ENCODE results near the gene ZNF831. TPM values are rescaled to one million over a fixed set of nuclear protein-coding genes. Genes with fewer than 3 reads are reported as not detected.

Gene ZNF831
- total RNA-seq, 1 donor from 2014 or later: under 0.01 TPM

GRCh38 chr20:59154317-59155013, 9.2 kb upstream of the ZNF831 start:
- FAIRE-seq: no peak
- no peak for DNase-seq (ENCODE audit: low spot score in 2 of 2)

- FAIRE-seq: no peak
- DNase-seq (ENCODE audit: low spot score in 2 of 2): no peak
Measured at GRCh38 chr20:59157064-59157463, 6.6 kb upstream of the ZNF831 start.

- no peak for FAIRE-seq
Measured at GRCh38 chr20:59157531-59157930, 6.1 kb upstream of the ZNF831 start.

GRCh38 chr20:59157961-59158541, 5.6 kb upstream of the ZNF831 start:
- DNase-seq (ENCODE audit: low spot score in 2 of 2) (no peak), FAIRE-seq (no peak)

More at GRCh38 chr20:59157531-59157930, 6.1 kb upstream of the ZNF831 start:
- DNase-seq (ENCODE audit: low spot score in 2 of 2): no peak

- FAIRE-seq (no peak), DNase-seq (ENCODE audit: low spot score in 2 of 2) (no peak)
Measured at GRCh38 chr20:59158673-59159072, 4.9 kb upstream of the ZNF831 start.

- DNase-seq (ENCODE audit: low spot score in 2 of 2) (no peak), FAIRE-seq (no peak)
Measured at GRCh38 chr20:59159091-59159490, 4.5 kb upstream of the ZNF831 start.

GRCh38 chr20:59159493-59160376, 3.9 kb upstream of the ZNF831 start:
- FAIRE-seq (no peak), DNase-seq (ENCODE audit: low spot score in 2 of 2) (no peak)

GRCh38 chr20:59160389-59161115, 3.1 kb upstream of the ZNF831 start:
- FAIRE-seq (no peak), DNase-seq (ENCODE audit: low spot score in 2 of 2) (no peak)

- DNase-seq (ENCODE audit: low spot score in 2 of 2): no peak
- no peak for FAIRE-seq
Measured at GRCh38 chr20:59161721-59162120, 1.9 kb upstream of the ZNF831 start.

GRCh38 chr20:59164686-59165391, 1.2 kb downstream of the ZNF831 start:
- FAIRE-seq (no peak), DNase-seq (ENCODE audit: low spot score in 2 of 2) (no peak)

- DNase-seq (ENCODE audit: low spot score in 2 of 2) (no peak), FAIRE-seq (no peak)
Measured at GRCh38 chr20:59165396-59165795, 1.8 kb downstream of the ZNF831 start.

GRCh38 chr20:59165891-59166709, 2.5 kb downstream of the ZNF831 start:
- no peak for FAIRE-seq
- DNase-seq (ENCODE audit: low spot score in 2 of 2): no peak

- DNase-seq (ENCODE audit: low spot score in 2 of 2) (no peak), FAIRE-seq (no peak)
Measured at GRCh38 chr20:59170406-59171349, 7.1 kb downstream of the ZNF831 start.

GRCh38 chr20:59171986-59172385, 8.4 kb downstream of the ZNF831 start:
- FAIRE-seq (no peak), DNase-seq (ENCODE audit: low spot score in 2 of 2) (no peak)

GRCh38 chr20:59173938-59174491, 10.4 kb downstream of the ZNF831 start:
- no peak for FAIRE-seq
- no peak for DNase-seq (ENCODE audit: low spot score in 2 of 2)

- DNase-seq (ENCODE audit: low spot score in 2 of 2) (no peak), FAIRE-seq (no peak)
Measured at GRCh38 chr20:59175002-59175401, 11.4 kb downstream of the ZNF831 start.

GRCh38 chr20:59175861-59176260, 12.2 kb downstream of the ZNF831 start:
- DNase-seq (ENCODE audit: low spot score in 2 of 2) (no peak), FAIRE-seq (no peak)

GRCh38 chr20:59176812-59177211, 13.2 kb downstream of the ZNF831 start:
- no peak for DNase-seq (ENCODE audit: low spot score in 2 of 2)
- FAIRE-seq: no peak

All from frontal cortex (tissue), 4 donors.